GM12801 (cell line): ENCODE measurements around the gene MICAL2.

Experiments
- CTCF ChIP-seq: IDR thresholded peaks from one replicate; pipeline ENCODE4 v1.5.1; 2011; ENCODE audit warnings: control low read depth; ENCODE audit not compliant: insufficient read length; ENCODE audit errors: extremely low read depth

The MICAL2 gene

GRCh38 chr11:12160680-12161079 is 50.3 kb downstream of the MICAL2 start:
- no peak for TF ChIP-seq CTCF

- no peak for TF ChIP-seq CTCF
These were observed 50.7 kb downstream of the MICAL2 start for GRCh38 chr11:12161137-12161536.

GRCh38 chr11:12161603-12162350 is 51.4 kb downstream of the MICAL2 start:
- TF ChIP-seq CTCF = no peak

- no peak for TF ChIP-seq CTCF
These were observed 52.3 kb downstream of the MICAL2 start for GRCh38 chr11:12162652-12163051.

- TF ChIP-seq CTCF = no peak
These were observed 53.0 kb downstream of the MICAL2 start for GRCh38 chr11:12163181-12163941.

GRCh38 chr11:12164061-12165014 is 53.9 kb downstream of the MICAL2 start:
- no peak for TF ChIP-seq CTCF
